ENCODE data around the gene NSMCE4A. TPM values are rescaled to one million over a fixed set of nuclear protein-coding genes. Genes with fewer than 3 reads are reported as not detected.

NSMCE4A gene
- total and polyA plus RNA-seq, 9 of the 15 experiments (the other 6 are each of a cell fraction or from before 2014, with no cell fraction given) = 8.4 to 88.5 (median 46.4) TPM

GRCh38 chr10:122020226-122020625 is 45.2 kb upstream of the NSMCE4A start:
- H3K27me3 ChIP-seq (ENCODE audit: control insufficient read depth in 2 of 2, insufficient read depth in 2 of 2, low read length in 2 of 2) = peaks cover 16 to 23% of the 10 kb centered on the region in 2 experiments
- FAIRE-seq (no peak), DNase-seq (ENCODE audit: extremely low read depth in 1 of 4, low spot score in 3 of 4) (no peak), ATAC-seq (no peak)
- intact Hi-C loops (cut with micrococcal nuclease) = no loop called here
- TF ChIP-seq MAFG (tag; conservative IDR thresholded peaks at IDR 0.05) (no peak), TSC22D4 (tag; IDR thresholded peaks at IDR 0.05) (no peak), ZBTB33 (CRISPR knock-in tag; IDR thresholded peaks at IDR 0.05) (no peak), ATF3 (IDR thresholded peaks at IDR 0.05) (peak; percentile 50; the same call in 1 of the 2 replicates), ATF3 (CRISPR knock-in tag; conservative IDR thresholded peaks at IDR 0.05) (no peak)
- no peak overlapping the region for H3K9ac ChIP-seq (ENCODE audit: insufficient read depth in 1 of 2, low read depth in 2 of 2, low read length in 2 of 2)
- 12% methylated on average over 6 of the region's 6 CpGs for WGBS (ENCODE audit: insufficient coverage, low coverage, missing lambda C conversion rate)
- H3K4me1 ChIP-seq (replicated peaks in 1 of 2; ENCODE audit: control insufficient read depth in 2 of 2, insufficient read depth in 2 of 2, low read length in 2 of 2) = no peaks in the 10 kb centered on the region
- H3K4me3 ChIP-seq = no peak overlapping the region
- BruUV-seq (replicated peaks) = no TSS peak
- ChIA-PET CTCF (ENCODE audit: low intra/inter-chr PET ratio) (no interaction called here), POLR2A (no interaction called here)
- no peak overlapping the region for H3K27ac ChIP-seq (ENCODE audit: extremely low read depth, low read depth, low read length)
- no peaks in the 10 kb centered on the region for H3K79me2 ChIP-seq (ENCODE audit: control insufficient read depth, insufficient read depth, low read length)
- in situ Hi-C loops (cut with MboI) = no loop called here
- no peaks in the 10 kb centered on the region for H3K36me3 ChIP-seq (ENCODE audit: control insufficient read depth, insufficient read depth, low read length)
- H2AFZ ChIP-seq (ENCODE audit: low read depth, low read length) = no peak overlapping the region
- no peaks in the 10 kb centered on the region for H3K9me3 ChIP-seq (replicated peaks; ENCODE audit: control insufficient read depth, insufficient read depth, low read depth, low read length)
- H3K9me1 ChIP-seq (ENCODE audit: control insufficient read depth, insufficient read depth, low read length) = no peaks in the 10 kb centered on the region
- H4K20me1 ChIP-seq (replicated peaks; ENCODE audit: control insufficient read depth, insufficient read depth, low read length) = no peaks in the 10 kb centered on the region
- no peak overlapping the region for H3K4me2 ChIP-seq (ENCODE audit: insufficient read depth, low read length)

All from K562 (cell line).